RWPE2 (cell line): Measurements from ENCODE around the gene FMN1.

Experiments used
- ATAC-seq: fragments of 200-7000 bp; cut with Tn5 transposase; 3 replicates; pipeline ENCODE4 v1.9.1; 2021; ENCODE audit warnings: low read depth
- DNase-seq: peaks from one replicate; pipeline ENCODE4 v3.0.0-alpha.2; 2020; ENCODE audit warnings: low spot score
- H3K27ac ChIP-seq: fragments of 450-650 bp; 2 replicates; pipeline ENCODE4 v1.5.1; 2017; ENCODE audit warnings: mild to moderate bottlenecking; ENCODE audit not compliant: poor library complexity, severe bottlenecking
- H3K27me3 ChIP-seq: fragments of 250-450 bp; sonication (Bioruptor Pico); 2 replicates; pipeline ENCODE4 v1.5.1; 2021; ENCODE audit warnings: mild to moderate bottlenecking, moderate library complexity; ENCODE audit not compliant: insufficient read depth, poor library complexity, severe bottlenecking
- H3K36me3 ChIP-seq: fragments of 250-450 bp; sonication (Bioruptor Pico); 2 replicates; pipeline ENCODE4 v1.5.1; 2020; ENCODE audit warnings: low read depth, mild to moderate bottlenecking, moderate library complexity
- H3K4me1 ChIP-seq: fragments of 250-450 bp; sonication (Bioruptor Pico); 2 replicates; pipeline ENCODE4 v1.5.1; 2021; ENCODE audit warnings: mild to moderate bottlenecking, moderate library complexity; ENCODE audit not compliant: insufficient read depth, poor library complexity, severe bottlenecking
- H3K4me3 ChIP-seq: fragments of 250-450 bp; sonication (Bioruptor Pico); 2 replicates; pipeline ENCODE4 v1.5.1; 2021; ENCODE audit warnings: mild to moderate bottlenecking, moderate library complexity; ENCODE audit not compliant: severe bottlenecking
- H3K9me3 ChIP-seq: fragments of 250-450 bp; sonication (Bioruptor Pico); 2 replicates; pipeline ENCODE4 v1.5.1; 2021; ENCODE audit warnings: mild to moderate bottlenecking, moderate library complexity; ENCODE audit not compliant: severe bottlenecking
- TF ChIP-seq, protein P1 (sequence below): fragments of 450-650 bp; IDR thresholded peaks from one replicate; pipeline ENCODE4 v1.5.1; 2017; ENCODE audit warnings: mild to moderate bottlenecking, moderate library complexity; ENCODE audit not compliant: poor library complexity, severe bottlenecking

FMN1 gene

DNA sequence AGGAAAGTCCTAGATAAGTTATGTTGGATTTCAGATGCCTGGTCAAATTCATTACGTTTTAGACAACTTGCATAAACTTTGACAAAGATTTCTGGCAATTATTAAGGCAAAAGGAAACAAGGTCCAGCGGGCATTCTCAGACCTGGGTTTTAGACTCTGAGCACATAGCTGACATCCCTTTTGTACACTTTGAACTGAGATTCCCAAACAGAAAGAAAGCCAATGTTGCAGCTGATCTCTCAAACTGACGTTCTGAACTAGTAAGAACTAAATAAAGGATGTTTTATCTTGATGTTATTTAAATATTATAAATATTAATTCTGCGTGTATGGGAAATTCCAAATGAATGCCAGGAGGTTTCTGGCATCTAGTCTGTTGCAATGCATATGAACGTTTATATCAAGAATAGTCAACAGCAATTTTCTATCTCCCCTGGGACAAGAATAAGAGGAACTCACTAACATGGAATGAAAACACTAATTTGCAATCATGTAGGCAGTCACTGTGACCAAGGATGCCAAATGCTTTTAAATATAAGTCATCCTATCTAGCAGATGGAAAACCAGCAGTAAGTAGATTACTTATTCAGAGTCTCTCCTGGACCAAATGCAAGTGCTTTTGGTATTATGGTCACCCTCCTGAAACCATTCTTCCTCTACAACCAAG is 274.6 kb downstream of the FMN1 start:
- Histone ChIP-seq H3K4me1 (no peaks in the 10 kb centered on the region), H3K36me3 (no peaks in the 10 kb centered on the region), H3K4me3 (no peak overlapping the region), H3K27me3 (no peaks in the 10 kb centered on the region), H3K9me3 (no peaks in the 10 kb centered on the region), H3K27ac (no peak overlapping the region)
- ATAC-seq (no peak), DNase-seq (no peak)
- TF ChIP-seq, protein P1, sequence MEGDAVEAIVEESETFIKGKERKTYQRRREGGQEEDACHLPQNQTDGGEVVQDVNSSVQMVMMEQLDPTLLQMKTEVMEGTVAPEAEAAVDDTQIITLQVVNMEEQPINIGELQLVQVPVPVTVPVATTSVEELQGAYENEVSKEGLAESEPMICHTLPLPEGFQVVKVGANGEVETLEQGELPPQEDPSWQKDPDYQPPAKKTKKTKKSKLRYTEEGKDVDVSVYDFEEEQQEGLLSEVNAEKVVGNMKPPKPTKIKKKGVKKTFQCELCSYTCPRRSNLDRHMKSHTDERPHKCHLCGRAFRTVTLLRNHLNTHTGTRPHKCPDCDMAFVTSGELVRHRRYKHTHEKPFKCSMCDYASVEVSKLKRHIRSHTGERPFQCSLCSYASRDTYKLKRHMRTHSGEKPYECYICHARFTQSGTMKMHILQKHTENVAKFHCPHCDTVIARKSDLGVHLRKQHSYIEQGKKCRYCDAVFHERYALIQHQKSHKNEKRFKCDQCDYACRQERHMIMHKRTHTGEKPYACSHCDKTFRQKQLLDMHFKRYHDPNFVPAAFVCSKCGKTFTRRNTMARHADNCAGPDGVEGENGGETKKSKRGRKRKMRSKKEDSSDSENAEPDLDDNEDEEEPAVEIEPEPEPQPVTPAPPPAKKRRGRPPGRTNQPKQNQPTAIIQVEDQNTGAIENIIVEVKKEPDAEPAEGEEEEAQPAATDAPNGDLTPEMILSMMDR, result no peak

DNA sequence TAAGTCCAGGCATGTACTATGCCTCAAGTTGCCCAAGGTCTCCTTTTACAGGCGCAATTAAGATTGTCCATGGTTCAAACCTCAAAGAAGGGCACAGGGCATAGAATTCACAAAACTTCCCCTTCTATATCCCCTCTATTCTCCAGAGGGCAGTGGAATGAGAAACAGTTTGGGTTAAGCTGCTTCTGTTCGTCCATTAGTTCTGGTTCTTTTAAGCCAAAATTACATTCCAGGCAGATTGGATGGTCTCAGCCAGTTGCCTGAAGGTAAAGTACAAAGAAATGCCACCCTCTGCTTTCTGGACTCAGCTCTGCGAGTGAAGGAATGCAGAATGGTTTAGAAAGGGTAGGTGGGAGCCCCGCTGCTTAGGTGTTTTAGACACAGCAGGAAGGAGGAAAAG is 276.0 kb downstream of the FMN1 start:
- ATAC-seq (no peak), DNase-seq (no peak)
- H3K9me3 ChIP-seq, result no peaks in the 10 kb centered on the region
- TF ChIP-seq, protein P1, result no peak
- H3K4me3 ChIP-seq, result no peak overlapping the region
- H3K27me3 ChIP-seq, result no peaks in the 10 kb centered on the region
- no peak overlapping the region for H3K27ac ChIP-seq
- H3K36me3 ChIP-seq, result no peaks in the 10 kb centered on the region
- H3K4me1 ChIP-seq, result no peaks in the 10 kb centered on the region

DNA sequence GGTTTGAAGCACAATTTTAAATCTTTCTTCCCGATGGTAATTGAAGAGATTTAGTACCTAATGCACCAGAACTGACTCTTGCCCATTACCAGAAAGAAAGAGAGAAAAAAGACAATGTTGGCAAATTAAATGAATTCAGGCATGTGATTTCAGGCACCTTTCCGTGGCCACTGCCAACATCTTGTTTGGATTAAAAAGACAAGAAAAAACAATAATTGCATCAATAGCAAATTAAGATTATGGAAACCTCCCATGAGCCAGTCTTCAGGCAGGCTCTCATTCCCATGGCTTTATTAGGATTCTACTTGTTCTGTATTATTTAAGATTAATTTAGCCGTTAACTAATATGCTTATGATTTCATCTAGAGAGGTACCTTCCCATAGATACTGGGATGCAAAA is 283.7 kb downstream of the FMN1 start:
- ATAC-seq, result no peak
- TF ChIP-seq, protein P1, result no peak
- no peak overlapping the region for H3K4me3 ChIP-seq
- no peak overlapping the region for H3K27ac ChIP-seq
- H3K36me3 ChIP-seq, result no peaks in the 10 kb centered on the region
- no peaks in the 10 kb centered on the region for H3K4me1 ChIP-seq
- DNase-seq, result no peak
- H3K27me3 ChIP-seq, result no peaks in the 10 kb centered on the region
- no peaks in the 10 kb centered on the region for H3K9me3 ChIP-seq

DNA sequence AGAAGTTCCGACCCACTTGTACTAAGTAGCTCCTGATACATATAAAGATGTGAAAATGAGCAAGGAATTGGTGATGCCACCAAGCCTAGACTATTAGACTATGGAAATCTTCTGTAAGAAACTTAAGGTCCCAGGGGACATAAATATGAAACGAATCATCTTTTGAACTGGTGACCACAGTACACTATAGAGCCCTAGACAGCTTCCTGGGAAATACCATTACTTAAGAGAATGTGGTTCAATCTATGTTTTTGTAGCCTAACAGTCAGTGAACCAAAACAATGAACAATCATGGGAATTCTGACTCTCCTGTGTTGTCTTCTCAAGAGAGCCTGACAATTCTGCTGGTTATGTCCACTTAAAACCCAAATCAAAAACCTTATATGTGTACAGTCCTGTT is 285.1 kb downstream of the FMN1 start:
- DNase-seq, result no peak

DNA sequence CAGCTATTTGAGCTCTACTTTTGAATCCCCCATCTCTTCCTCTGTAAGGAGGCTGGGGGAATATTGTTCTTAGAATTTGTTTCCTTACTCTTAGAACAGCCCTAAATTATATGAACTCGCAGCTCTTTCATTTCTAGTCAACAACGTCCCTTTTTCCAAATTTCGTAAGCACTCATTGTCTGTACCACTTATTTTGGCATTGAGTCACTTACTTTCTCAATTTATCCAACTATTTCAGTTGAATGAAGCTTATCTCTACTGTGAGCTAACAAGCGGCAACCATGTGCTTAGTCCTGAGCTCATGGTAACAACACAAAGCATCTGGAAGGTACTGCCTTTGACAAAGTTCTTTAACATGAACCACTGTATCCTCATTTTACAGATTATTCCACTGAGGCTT is 285.6 kb downstream of the FMN1 start:
- H3K27ac ChIP-seq, result no peak overlapping the region
- no peaks in the 10 kb centered on the region for H3K27me3 ChIP-seq
- H3K36me3 ChIP-seq, result no peaks in the 10 kb centered on the region
- H3K4me3 ChIP-seq, result no peak overlapping the region
- H3K9me3 ChIP-seq, result no peaks in the 10 kb centered on the region
- ATAC-seq (no peak), DNase-seq (no peak)
- TF ChIP-seq, protein P1, result no peak
- no peaks in the 10 kb centered on the region for H3K4me1 ChIP-seq

More for the DNA sequence above, 285.1 kb downstream of the FMN1 start:
- Histone ChIP-seq H3K27me3 (no peaks in the 10 kb centered on the region), H3K9me3 (no peaks in the 10 kb centered on the region), H3K4me3 (no peak overlapping the region), H3K36me3 (no peaks in the 10 kb centered on the region), H3K4me1 (no peaks in the 10 kb centered on the region), H3K27ac (no peak overlapping the region)
- TF ChIP-seq, protein P1, result no peak
- no peak for ATAC-seq
